K562 (cell line): ENCODE results near the gene ZBTB43. TPM values are rescaled to one million over a fixed set of nuclear protein-coding genes. Genes with fewer than 3 reads are reported as not detected.

Source experiments
- ATAC-seq: fragments of 200-7000 bp; cut with Tn5 transposase; 3 replicates; pipeline ENCODE4 v1.9.1; 2020; ENCODE audit warnings: moderate library complexity
- BruUV-seq: library from RNA; stranded (reverse); fragments of 400-500 nt; replicated peaks from 2 replicates; lab custom pipeline; 2021; lab: Mats Ljungman, UMichigan
- CTCF ChIA-PET: fragments of 300-600 bp; formaldehyde crosslinking; extraction: SDS; loops from one replicate; lab custom pipeline; 2021; ENCODE audit warnings: low intra/inter-chr PET ratio; lab: Yijun Ruan, JAX
- POLR2A ChIA-PET: fragments of 300-600, 350-650 bp; sonication (Branson Sonifier 250); formaldehyde crosslinking; extraction: SDS; loops from one replicate; lab custom pipeline; 2021; ENCODE audit warnings: antibody characterized with exemption, inconsistent platforms; lab: Yijun Ruan, JAX
- DNase-seq, 4 experiments: peaks; one replicate each; pipeline versions ENCODE4 v3.0.0 to v3.0.0-alpha.2; 2011 to 2018; ENCODE audit warnings: low spot score in 3 of 4, mixed read lengths in 3 of 4; ENCODE audit errors: extremely low read depth in 1 of 4
- FAIRE-seq: peaks from 2 replicates; lab custom pipeline; 2011; peaks lifted over from hg19 to GRCh38; lab: Jason Lieb, UNC
- H2AFZ ChIP-seq: 2 replicates; pipeline ENCODE4 v1.6.0; 2011; ENCODE audit warnings: low read depth, low read length, control low read depth, inconsistent platforms
- H3K27ac ChIP-seq: fragments of 200-600 bp; 3 replicates; pipeline ENCODE4 v1.8.0; 2011; ENCODE audit warnings: low read depth, mild to moderate bottlenecking, control low read depth, inconsistent platforms, low read length, moderate library complexity, mixed read lengths; ENCODE audit errors: extremely low read depth
- H3K27me3 ChIP-seq, 2 experiments: fragments of 300-600 bp in 1 of 2; 2 replicates in 1 of 2; 3 replicates in 1 of 2; pipeline versions ENCODE4 v1.6.0 to v1.8.0; 2011; ENCODE audit warnings: inconsistent platforms in 2 of 2, low read length in 2 of 2, mild to moderate bottlenecking in 1 of 2, mixed read lengths in 1 of 2, moderate library complexity in 1 of 2; ENCODE audit not compliant: control insufficient read depth in 2 of 2, insufficient read depth in 2 of 2
- H3K36me3 ChIP-seq: fragments of 300-600 bp; 3 replicates; pipeline ENCODE4 v1.8.0; 2011; ENCODE audit warnings: mild to moderate bottlenecking, low read length, inconsistent platforms; ENCODE audit not compliant: control insufficient read depth, insufficient read depth
- H3K4me1 ChIP-seq, 2 experiments: fragments of 200-600 bp in 1 of 2; replicated peaks in 1 of 2; 2 replicates in 1 of 2; 3 replicates in 1 of 2; pipeline versions ENCODE4 v1.5.1 to v1.8.0; 2011; ENCODE audit warnings: inconsistent platforms in 2 of 2, low read length in 2 of 2, mild to moderate bottlenecking in 1 of 2, mixed read lengths in 1 of 2, moderate library complexity in 1 of 2; ENCODE audit not compliant: control insufficient read depth in 2 of 2, insufficient read depth in 2 of 2
- H3K4me2 ChIP-seq: 2 replicates; pipeline ENCODE4 v1.6.1; 2011; ENCODE audit warnings: low read length, control low read depth, inconsistent platforms, mixed read lengths; ENCODE audit not compliant: insufficient read depth
- H3K4me3 ChIP-seq: fragments of 200-600 bp; sonication (generic), shearing (Covaris generic); 2 replicates; pipeline ENCODE4 v1.5.1; 2016; ENCODE audit warnings: control low read depth, inconsistent platforms
- H3K79me2 ChIP-seq: fragments of 200-600 bp; 3 replicates; pipeline ENCODE4 v1.8.0; 2011; ENCODE audit warnings: low read length, inconsistent platforms; ENCODE audit not compliant: control insufficient read depth, insufficient read depth
- H3K9ac ChIP-seq, 2 experiments: 2 replicates each; pipeline versions ENCODE4 v1.6.0 to v1.6.1; 2011; ENCODE audit warnings: low read depth in 2 of 2, low read length in 2 of 2, control low read depth in 1 of 2, inconsistent platforms in 1 of 2, mild to moderate bottlenecking in 1 of 2, mixed read lengths in 1 of 2; ENCODE audit not compliant: insufficient read depth in 1 of 2
- H3K9me1 ChIP-seq: one replicate; pipeline ENCODE4 v1.6.0; 2011; ENCODE audit warnings: inconsistent platforms, mild to moderate bottlenecking, low read length, moderate library complexity; ENCODE audit not compliant: control insufficient read depth, insufficient read depth
- H3K9me3 ChIP-seq: replicated peaks from 2 replicates; pipeline ENCODE4 v1.5.1; 2011; ENCODE audit warnings: low read depth, low read length, inconsistent platforms; ENCODE audit not compliant: control insufficient read depth, insufficient read depth
- H4K20me1 ChIP-seq: replicated peaks from 2 replicates; pipeline ENCODE4 v1.6.1; 2011; ENCODE audit warnings: low read length, inconsistent platforms, mixed read lengths; ENCODE audit not compliant: control insufficient read depth, insufficient read depth
- BCOR ChIP-seq: fragments of 450-650 bp; IDR thresholded peaks from 2 replicates; pipeline ENCODE4 v1.6.1; 2016
- CBX1 ChIP-seq: sonication (generic); IDR thresholded peaks from 2 replicates; pipeline ENCODE4 v1.6.1; 2016; ENCODE audit warnings: antibody characterized with exemption, low read depth, mild to moderate bottlenecking
- HNRNPUL1 ChIP-seq: fragments of 200-400 bp; formaldehyde crosslinking; IDR thresholded peaks from 2 replicates; pipeline ENCODE4 v1.6.1; 2017; ENCODE audit warnings: low read length
- KDM1A ChIP-seq, 2 experiments: fragments of 450-650 bp; IDR thresholded peaks; 2 replicates each; pipeline ENCODE4 v1.6.1; 2016; ENCODE audit warnings: mild to moderate bottlenecking in 2 of 2
- MAZ ChIP-seq, 2 experiments: fragments of 450-650 bp in 1 of 2; sonication (generic) in 1 of 2; formaldehyde crosslinking; IDR thresholded peaks in 1 of 2; conservative IDR thresholded peaks in 1 of 2; 2 replicates each; pipeline versions ENCODE4 v1.4.0 to v1.5.0; 2020; ENCODE audit warnings: mild to moderate bottlenecking in 1 of 2, missing genetic modification reagents in 1 of 2
- NR2F6 ChIP-seq: fragments of 450-650 bp; formaldehyde crosslinking; IDR thresholded peaks from 2 replicates; pipeline ENCODE4 v1.4.0; 2020; ENCODE audit warnings: mild to moderate bottlenecking
- RAD21 ChIP-seq, 2 experiments: fragments of 250-450 bp in 1 of 2; fragments of 450-650 bp in 1 of 2; sonication (Bioruptor Pico) in 1 of 2; formaldehyde crosslinking in 1 of 2; IDR thresholded peaks in 1 of 2; conservative IDR thresholded peaks in 1 of 2; 2 replicates each; pipeline versions ENCODE4 v1.4.0 to v1.8.0; 2020 to 2022; ENCODE audit warnings: mild to moderate bottlenecking in 2 of 2, moderate library complexity in 1 of 2
- RBM25 ChIP-seq: fragments of 200-400 bp; formaldehyde crosslinking; IDR thresholded peaks from 2 replicates; pipeline ENCODE4 v1.6.1; 2018; ENCODE audit warnings: low read length, low read depth, moderate library complexity; ENCODE audit not compliant: severe bottlenecking
- ZKSCAN3 ChIP-seq: fragments of 250-450 bp; sonication (Bioruptor Pico); IDR thresholded peaks from 2 replicates; pipeline ENCODE4 v1.4.0; 2020
- WGBS: fragments of 100-300 bp; shearing (Covaris generic); methylation state at CpG from one replicate; pipeline ENCODE4 v1.1.6; 2016; ENCODE audit warnings: low coverage, mixed read lengths; ENCODE audit not compliant: insufficient coverage; ENCODE audit errors: missing lambda C conversion rate; 5-methylcytosine and 5-hydroxymethylcytosine counted together
- in situ Hi-C: fragments of 300-500 bp; cut with MboI; formaldehyde crosslinking; loops from 4 replicates; pipeline ENCODE4 v1.15.0; 2018; ENCODE audit warnings: inconsistent platforms, mixed read lengths
- intact Hi-C: fragments of 100-400 bp; cut with micrococcal nuclease; formaldehyde crosslinking; loops from 2 replicates; pipeline ENCODE4 v1.14.2; 2022
- polyA plus RNA-seq, 8 experiments: library from polyadenylated mRNA; depleted of rRNA in 4 of 8; stranded (reverse) in 5 of 8; unstranded in 3 of 8; fragments of >200 nt; fragmentation: Nextera tagmentation in 2 of 8; fragmentation: Illumina TruSeq in 1 of 8; extraction: Ambion mirVana in 2 of 8; extraction: Trizol in 1 of 8; gene quantifications; 2 replicates each; pipeline versions ENCODE4 v1.2.1 to v1.2.3, GENCODE V29; 2011 to 2014; ENCODE audit warnings: inconsistent platforms in 1 of 8, missing spikeins in 1 of 8
- total RNA-seq, 7 experiments: library from RNA; depleted of rRNA in 6 of 7; stranded (reverse); fragments of >200 nt in 6 of 7; fragmentation: Illumina TruSeq in 2 of 7; extraction: Trizol in 2 of 7; gene quantifications; 2 replicates each; pipeline versions ENCODE4 v1.2.1 to v1.2.3, GENCODE V29; 2011 to 2021; ENCODE audit warnings: low replicate concordance in 1 of 7
- TF ChIP-seq, protein P1 (sequence below): fragments of 200-800 bp; sonication (Bioruptor generic); IDR thresholded peaks from 2 replicates; pipeline ENCODE4 v1.6.1; 2017; ENCODE audit warnings: missing genetic modification characterization, missing compliant biosample characterization
- TF ChIP-seq, protein P2 (sequence below), 3 experiments: fragments of 200-800 bp in 1 of 3; fragments of 250-450 bp in 1 of 3; fragments of 450-650 bp in 1 of 3; sonication (Bioruptor Pico) in 1 of 3; sonication (Bioruptor generic) in 1 of 3; formaldehyde crosslinking in 1 of 3; IDR thresholded peaks; 2 replicates each; pipeline versions ENCODE4 v1.6.1 to v1.8.0; 2016 to 2022; ENCODE audit warnings: mild to moderate bottlenecking in 2 of 3, missing genetic modification characterization in 2 of 3, missing compliant biosample characterization in 1 of 3, moderate library complexity in 1 of 3

ZBTB43 gene
- total and polyA plus RNA-seq, 9 of the 15 experiments (the other 6 are each of a cell fraction or from before 2014, with no cell fraction given): 3.9 to 17.2 (median 9.1) TPM

- TF ChIP-seq, protein P1, sequence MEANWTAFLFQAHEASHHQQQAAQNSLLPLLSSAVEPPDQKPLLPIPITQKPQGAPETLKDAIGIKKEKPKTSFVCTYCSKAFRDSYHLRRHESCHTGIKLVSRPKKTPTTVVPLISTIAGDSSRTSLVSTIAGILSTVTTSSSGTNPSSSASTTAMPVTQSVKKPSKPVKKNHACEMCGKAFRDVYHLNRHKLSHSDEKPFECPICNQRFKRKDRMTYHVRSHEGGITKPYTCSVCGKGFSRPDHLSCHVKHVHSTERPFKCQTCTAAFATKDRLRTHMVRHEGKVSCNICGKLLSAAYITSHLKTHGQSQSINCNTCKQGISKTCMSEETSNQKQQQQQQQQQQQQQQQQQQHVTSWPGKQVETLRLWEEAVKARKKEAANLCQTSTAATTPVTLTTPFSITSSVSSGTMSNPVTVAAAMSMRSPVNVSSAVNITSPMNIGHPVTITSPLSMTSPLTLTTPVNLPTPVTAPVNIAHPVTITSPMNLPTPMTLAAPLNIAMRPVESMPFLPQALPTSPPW (CRISPR knock-in tag): no peak
- TF ChIP-seq HNRNPUL1: no peak
- no peak for TF ChIP-seq RAD21 (CRISPR knock-in tag; conservative IDR thresholded peaks at IDR 0.05 in 1 of 2, IDR thresholded peaks at IDR 0.05 in 1 of 2)
- TF ChIP-seq, all 486 proteins: peak for 0
These were observed 20.9 kb upstream of the ZBTB43 start (continued) for GRCh38 chr9:126783949-126784348.

- H3K79me2 ChIP-seq: no peaks in the 10 kb centered on the region
- 24% methylated on average over 11 of the region's 11 CpGs for WGBS
- H3K27me3 ChIP-seq: peaks cover 13 to 43% of the 10 kb centered on the region in 2 experiments; a peak in 4 of 5 replicates
- no peaks in the 10 kb centered on the region for H3K9me3 ChIP-seq
- ChIA-PET POLR2A (interaction anchor here (0.6 to 1.2 kb wide), 4 partner anchors 8 to 80 kb away, joined by 3 to 5 read pairs (median 4); no protein-coding TSS in a partner anchor), CTCF (no interaction called here)
- H3K27ac ChIP-seq: no peak overlapping the region
- in situ Hi-C loops: loop anchor here (5.0 kb wide), 1 partner anchor 177 kb away; no protein-coding TSS in a partner anchor
- no peak for ATAC-seq
- no peaks in the 10 kb centered on the region; the same call in 1 of the 2 replicates for H4K20me1 ChIP-seq
- BruUV-seq: no TSS peak
- H3K36me3 ChIP-seq: no peaks in the 10 kb centered on the region
- no peak for DNase-seq
- H3K4me1 ChIP-seq: peaks cover 0 to 3% of the 10 kb centered on the region in 2 experiments; a peak in 1 of 5 replicates
- no peak overlapping the region for H2AFZ ChIP-seq
- no peak overlapping the region for H3K9ac ChIP-seq
- no peak for TF ChIP-seq NR2F6 (CRISPR knock-in tag)
- TF ChIP-seq RBM25: peak; percentile 40
- peak; percentile 75 for TF ChIP-seq BCOR
- TF ChIP-seq, protein P2, sequence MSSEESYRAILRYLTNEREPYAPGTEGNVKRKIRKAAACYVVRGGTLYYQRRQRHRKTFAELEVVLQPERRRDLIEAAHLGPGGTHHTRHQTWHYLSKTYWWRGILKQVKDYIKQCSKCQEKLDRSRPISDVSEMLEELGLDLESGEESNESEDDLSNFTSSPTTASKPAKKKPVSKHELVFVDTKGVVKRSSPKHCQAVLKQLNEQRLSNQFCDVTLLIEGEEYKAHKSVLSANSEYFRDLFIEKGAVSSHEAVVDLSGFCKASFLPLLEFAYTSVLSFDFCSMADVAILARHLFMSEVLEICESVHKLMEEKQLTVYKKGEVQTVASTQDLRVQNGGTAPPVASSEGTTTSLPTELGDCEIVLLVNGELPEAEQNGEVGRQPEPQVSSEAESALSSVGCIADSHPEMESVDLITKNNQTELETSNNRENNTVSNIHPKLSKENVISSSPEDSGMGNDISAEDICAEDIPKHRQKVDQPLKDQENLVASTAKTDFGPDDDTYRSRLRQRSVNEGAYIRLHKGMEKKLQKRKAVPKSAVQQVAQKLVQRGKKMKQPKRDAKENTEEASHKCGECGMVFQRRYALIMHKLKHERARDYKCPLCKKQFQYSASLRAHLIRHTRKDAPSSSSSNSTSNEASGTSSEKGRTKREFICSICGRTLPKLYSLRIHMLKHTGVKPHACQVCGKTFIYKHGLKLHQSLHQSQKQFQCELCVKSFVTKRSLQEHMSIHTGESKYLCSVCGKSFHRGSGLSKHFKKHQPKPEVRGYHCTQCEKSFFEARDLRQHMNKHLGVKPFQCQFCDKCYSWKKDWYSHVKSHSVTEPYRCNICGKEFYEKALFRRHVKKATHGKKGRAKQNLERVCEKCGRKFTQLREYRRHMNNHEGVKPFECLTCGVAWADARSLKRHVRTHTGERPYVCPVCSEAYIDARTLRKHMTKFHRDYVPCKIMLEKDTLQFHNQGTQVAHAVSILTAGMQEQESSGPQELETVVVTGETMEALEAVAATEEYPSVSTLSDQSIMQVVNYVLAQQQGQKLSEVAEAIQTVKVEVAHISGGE (CRISPR knock-in tag; IDR thresholded peaks at IDR 0.05): no peak
- TF ChIP-seq CBX1: 0 out of 2 replicates have a peak, but pooled peaks have one; percentile 27
- TF ChIP-seq MAZ (CRISPR knock-in tag; conservative IDR thresholded peaks at IDR 0.05 in 1 of 2, IDR thresholded peaks at IDR 0.05 in 1 of 2): no peak
- TF ChIP-seq KDM1A (IDR thresholded peaks at IDR 0.05): 0 out of 4 replicates have a peak, but pooled peaks of 1 of the 2 experiments have one; percentile 20
- no peak for TF ChIP-seq ZKSCAN3
- H3K4me3 ChIP-seq: no peak overlapping the region
- intact Hi-C loops: no loop called here
- no peak for FAIRE-seq
- no peak overlapping the region for H3K4me2 ChIP-seq
- H3K9me1 ChIP-seq: no peaks in the 10 kb centered on the region
These were observed 20.4 kb upstream of the ZBTB43 start for GRCh38 chr9:126784401-126784800.
